Breast epithelium (tissue), 4 donors: ENCODE measurements around the gene PEX10. TPM values are rescaled to one million over a fixed set of nuclear protein-coding genes. Genes with fewer than 3 reads are reported as not detected.

Experiments used
- DNase-seq, 2 donors: peaks; one replicate each; pipeline ENCODE4 v3.0.0-alpha.2; 2019; ENCODE audit warnings: low spot score in 2 of 2
- H3K27ac ChIP-seq, 2 donors: fragments of 200-600 bp; sonication (generic) in 1 of 2; one replicate each; pipeline ENCODE4 v1.5.1; 2016 to 2019; ENCODE audit warnings: mild to moderate bottlenecking in 1 of 2
- H3K27me3 ChIP-seq, 2 donors: fragments of 200-600 bp; sonication (generic) in 1 of 2; one replicate each; pipeline versions ENCODE4 v1.5.1 to v1.6.0; 2017 to 2019; ENCODE audit warnings: control low read depth in 1 of 2, mild to moderate bottlenecking in 1 of 2
- H3K36me3 ChIP-seq: fragments of 200-600 bp; one replicate; pipeline ENCODE4 v1.5.1; 2019
- H3K4me1 ChIP-seq, 2 donors: fragments of 200-600 bp; sonication (generic); one replicate each; pipeline ENCODE4 v1.5.1; 2016 to 2019; ENCODE audit warnings: control low read depth in 1 of 2
- H3K4me3 ChIP-seq, 3 donors: fragments of 200-600 bp; sonication (generic); 1 replicate in 2 of 3; 2 replicates in 1 of 3; pipeline ENCODE4 v1.5.1; 2016 to 2019; ENCODE audit warnings: mild to moderate bottlenecking in 3 of 3, moderate library complexity in 2 of 3
- H3K9me3 ChIP-seq, 2 donors: fragments of 200-600 bp; sonication (generic) in 1 of 2; one replicate each; pipeline ENCODE4 v1.5.1; 2016 to 2019; ENCODE audit warnings: control low read depth in 1 of 2
- POLR2A ChIP-seq: fragments of 450-650 bp; IDR thresholded peaks from one replicate; pipeline ENCODE4 v1.6.1; 2016; ENCODE audit warnings: antibody characterized with exemption, mild to moderate bottlenecking, moderate library complexity
- POLR2AphosphoS5 ChIP-seq, 3 donors: sonication (generic); formaldehyde crosslinking; IDR thresholded peaks; one replicate each; pipeline ENCODE4 v1.6.1; 2017; ENCODE audit warnings: antibody characterized with exemption in 3 of 3
- intact Hi-C: fragments of 100-400 bp; cut with DNase I; formaldehyde crosslinking; loops from one replicate; pipeline ENCODE4 v1.15.1; 2023; ENCODE audit warnings: low total_unique reads
- total RNA-seq, 3 donors: library from RNA; depleted of rRNA; stranded (reverse); fragments of >200 nt; gene quantifications; one replicate each; pipeline ENCODE4 v1.1.0, GENCODE V29; 2016
- TF ChIP-seq, protein P1 (sequence below), 3 donors: fragments of 450-650 bp; IDR thresholded peaks; one replicate each; pipeline ENCODE4 v1.5.1; 2016 to 2017; ENCODE audit warnings: antibody characterized with exemption in 3 of 3, mild to moderate bottlenecking in 3 of 3, moderate library complexity in 3 of 3

The PEX10 gene
- total RNA-seq, 3 donors from 2014 or later: 23.3 to 37.4 (median 24.1) TPM

DNA sequence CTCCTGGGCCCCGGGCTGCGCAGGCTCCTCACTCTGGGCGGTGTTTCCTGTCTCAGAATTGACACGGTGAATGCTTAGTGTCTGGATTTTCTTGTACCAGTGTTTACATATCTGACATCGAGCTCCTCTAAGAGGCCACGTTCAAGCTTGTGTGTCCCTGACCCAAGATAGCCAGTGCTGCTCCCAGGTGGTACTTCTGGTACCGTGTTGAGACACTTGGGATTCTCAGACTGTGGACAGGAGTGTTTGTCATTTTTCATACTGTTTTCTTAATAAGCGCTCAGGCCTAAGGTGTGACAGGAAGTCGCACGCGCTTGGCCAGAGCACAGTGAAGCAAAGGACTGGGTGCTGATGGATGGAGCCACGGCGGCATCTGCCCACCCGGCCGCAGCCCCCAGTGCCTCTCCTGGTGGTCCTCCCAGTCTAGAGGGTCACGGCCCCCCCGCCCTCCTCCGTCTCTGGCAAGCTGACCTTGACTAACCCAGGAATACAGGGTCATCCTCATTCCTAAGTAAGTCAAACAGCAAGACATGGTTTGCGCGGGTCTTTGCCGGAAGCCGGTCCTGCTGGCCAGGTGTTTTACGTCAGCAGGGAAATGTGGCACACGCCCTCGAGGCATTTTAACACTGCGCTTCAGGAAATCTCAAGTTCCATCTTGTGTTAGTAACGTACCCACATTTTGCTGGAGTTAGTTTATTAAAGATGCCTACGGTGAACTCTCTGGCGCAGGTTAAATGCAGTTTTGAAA, 8.0 kb downstream of the PEX10 start:
- H3K27me3 ChIP-seq: no peaks in the 10 kb centered on the region

DNA sequence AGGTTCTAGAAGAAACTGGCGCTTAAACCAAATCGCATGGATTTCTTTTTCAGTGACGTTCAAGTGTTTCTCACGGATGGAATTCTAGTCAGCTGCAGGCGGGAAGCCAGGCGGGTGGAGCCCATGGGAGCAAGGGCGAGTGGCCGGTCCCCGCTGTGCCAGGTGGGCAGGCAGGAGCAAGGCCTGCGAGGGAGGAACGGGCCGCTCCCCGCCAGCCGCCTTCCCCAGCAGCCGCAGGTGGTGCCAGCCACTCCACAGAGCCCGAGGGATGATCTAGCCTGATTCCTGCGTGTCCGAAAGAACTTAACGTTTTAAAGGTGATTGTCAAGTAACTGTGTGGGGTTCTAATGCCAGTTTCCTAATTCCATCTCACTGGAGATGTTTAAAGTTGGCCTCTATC, 9.1 kb downstream of the PEX10 start:
- Histone ChIP-seq H3K4me1 (no peaks in the 10 kb centered on the region), H3K9me3 (no peaks in the 10 kb centered on the region), H3K36me3 (peaks cover 15% of the 10 kb centered on the region), H3K27ac (no peak overlapping the region), H3K27me3 (no peaks in the 10 kb centered on the region), H3K4me3 (no peak overlapping the region)
- DNase-seq: no peak
- intact Hi-C loops: no loop called here
- TF ChIP-seq POLR2A: no peak
- no peak for TF ChIP-seq POLR2AphosphoS5 (IDR thresholded peaks at IDR 0.05)
- TF ChIP-seq, protein P1, sequence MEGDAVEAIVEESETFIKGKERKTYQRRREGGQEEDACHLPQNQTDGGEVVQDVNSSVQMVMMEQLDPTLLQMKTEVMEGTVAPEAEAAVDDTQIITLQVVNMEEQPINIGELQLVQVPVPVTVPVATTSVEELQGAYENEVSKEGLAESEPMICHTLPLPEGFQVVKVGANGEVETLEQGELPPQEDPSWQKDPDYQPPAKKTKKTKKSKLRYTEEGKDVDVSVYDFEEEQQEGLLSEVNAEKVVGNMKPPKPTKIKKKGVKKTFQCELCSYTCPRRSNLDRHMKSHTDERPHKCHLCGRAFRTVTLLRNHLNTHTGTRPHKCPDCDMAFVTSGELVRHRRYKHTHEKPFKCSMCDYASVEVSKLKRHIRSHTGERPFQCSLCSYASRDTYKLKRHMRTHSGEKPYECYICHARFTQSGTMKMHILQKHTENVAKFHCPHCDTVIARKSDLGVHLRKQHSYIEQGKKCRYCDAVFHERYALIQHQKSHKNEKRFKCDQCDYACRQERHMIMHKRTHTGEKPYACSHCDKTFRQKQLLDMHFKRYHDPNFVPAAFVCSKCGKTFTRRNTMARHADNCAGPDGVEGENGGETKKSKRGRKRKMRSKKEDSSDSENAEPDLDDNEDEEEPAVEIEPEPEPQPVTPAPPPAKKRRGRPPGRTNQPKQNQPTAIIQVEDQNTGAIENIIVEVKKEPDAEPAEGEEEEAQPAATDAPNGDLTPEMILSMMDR (IDR thresholded peaks at IDR 0.05): no peak

More for the DNA sequence above, 8.0 kb downstream of the PEX10 start:
- H3K27ac ChIP-seq: no peak overlapping the region
- DNase-seq: no peak
- H3K36me3 ChIP-seq: peaks cover 15% of the 10 kb centered on the region
- intact Hi-C loops: no loop called here
- H3K4me1 ChIP-seq: no peaks in the 10 kb centered on the region
- no peaks in the 10 kb centered on the region for H3K9me3 ChIP-seq
- TF ChIP-seq, protein P1 (IDR thresholded peaks at IDR 0.05): no peak
- no peak overlapping the region for H3K4me3 ChIP-seq

DNA sequence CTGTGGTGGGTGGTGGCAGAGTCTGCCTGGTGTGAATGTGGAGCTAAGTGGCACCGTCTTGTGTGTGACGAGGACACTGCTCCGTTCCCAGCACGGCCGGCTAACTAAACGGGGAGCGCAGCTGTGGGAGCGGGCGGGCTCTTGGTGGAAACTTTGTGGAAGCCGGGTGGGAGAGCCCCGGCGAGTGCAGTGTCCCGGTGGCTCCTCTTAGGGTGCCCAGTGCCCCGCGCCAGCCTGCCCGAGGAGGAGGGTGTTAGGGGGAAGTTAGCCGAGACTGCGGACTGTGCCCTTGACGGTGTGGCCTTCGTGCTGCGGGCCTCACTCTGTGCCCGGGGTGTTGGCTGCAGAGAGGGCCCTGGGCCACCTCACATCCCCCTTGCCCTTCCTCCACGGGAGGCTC, 9.9 kb downstream of the PEX10 start:
- no peak for DNase-seq
- H3K27me3 ChIP-seq: no peaks in the 10 kb centered on the region
- no peak for TF ChIP-seq POLR2A
- intact Hi-C loops: no loop called here
- H3K27ac ChIP-seq: no peak overlapping the region
- H3K4me3 ChIP-seq: no peak overlapping the region
- no peaks in the 10 kb centered on the region for H3K4me1 ChIP-seq
- no peaks in the 10 kb centered on the region for H3K9me3 ChIP-seq
- peaks cover 15% of the 10 kb centered on the region for H3K36me3 ChIP-seq

DNA sequence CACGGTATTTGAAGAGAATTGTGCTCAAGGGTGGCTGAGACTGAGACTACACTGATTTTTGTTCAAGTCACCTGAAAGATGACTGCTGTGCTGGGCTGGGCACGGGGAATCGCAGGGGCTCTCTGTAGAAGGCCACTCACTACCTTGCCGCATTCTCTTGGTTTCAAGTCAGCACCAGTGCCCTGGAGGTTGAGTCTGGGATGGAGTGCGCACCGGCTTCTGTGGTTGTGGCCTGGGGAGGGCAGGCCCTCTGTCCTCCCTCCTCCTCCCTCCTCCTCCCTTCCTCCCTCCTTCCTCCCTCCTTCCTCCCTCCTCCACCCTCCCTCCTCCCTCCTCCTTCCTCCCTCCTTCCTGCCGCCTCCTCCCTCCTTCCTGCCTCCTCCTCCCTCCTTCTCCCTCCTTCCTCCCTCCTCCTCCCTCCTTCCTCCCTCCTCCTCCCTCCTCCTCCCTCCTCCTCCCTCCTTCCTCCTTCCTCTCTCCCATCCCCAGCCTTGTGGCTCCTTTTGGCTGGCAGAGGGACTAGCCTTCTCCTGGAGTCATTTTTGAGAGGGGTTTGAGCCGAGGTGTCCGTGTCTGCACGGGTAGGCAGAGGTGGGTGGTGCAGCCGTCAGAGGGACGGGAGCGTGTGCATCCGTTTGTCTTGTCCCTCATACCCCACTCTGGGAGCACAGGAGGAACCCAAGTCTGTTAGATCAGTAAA, 11.3 kb downstream of the PEX10 start:
- Histone ChIP-seq H3K9me3 (no peaks in the 10 kb centered on the region), H3K36me3 (peaks cover 15% of the 10 kb centered on the region), H3K27ac (no peak overlapping the region), H3K4me1 (no peaks in the 10 kb centered on the region), H3K27me3 (no peaks in the 10 kb centered on the region), H3K4me3 (no peak overlapping the region)
- TF ChIP-seq, protein P1 (IDR thresholded peaks at IDR 0.05): no peak
- no peak for TF ChIP-seq POLR2A
- TF ChIP-seq POLR2AphosphoS5 (IDR thresholded peaks at IDR 0.05): no peak
- intact Hi-C loops: no loop called here
- no peak for DNase-seq

DNA sequence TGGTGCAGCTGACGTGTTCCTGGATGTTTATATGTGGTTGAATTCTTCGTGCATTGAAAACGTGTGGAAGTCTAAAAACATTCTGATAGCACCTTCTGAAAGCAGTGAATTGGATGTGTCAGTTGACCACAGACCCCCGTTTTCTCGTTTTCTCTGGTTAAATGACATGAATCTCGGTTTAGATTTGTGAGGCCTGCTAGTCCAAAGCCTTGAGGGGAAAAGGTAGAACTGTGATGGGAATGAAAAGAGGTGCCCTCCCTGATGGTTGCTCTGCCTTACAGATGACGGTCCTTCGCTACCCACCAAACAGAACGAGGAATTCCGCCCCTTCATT, 11.8 kb downstream of the PEX10 start:
- no peak for DNase-seq
- TF ChIP-seq POLR2AphosphoS5 (IDR thresholded peaks at IDR 0.05): no peak
- TF ChIP-seq POLR2A: no peak
- TF ChIP-seq, protein P1 (IDR thresholded peaks at IDR 0.05): no peak
- intact Hi-C loops: no loop called here
- H3K4me1 ChIP-seq: no peaks in the 10 kb centered on the region
- H3K27me3 ChIP-seq: no peaks in the 10 kb centered on the region
- H3K4me3 ChIP-seq: no peak overlapping the region
- H3K27ac ChIP-seq: no peak overlapping the region
- H3K36me3 ChIP-seq: peaks cover 15% of the 10 kb centered on the region
- H3K9me3 ChIP-seq: no peaks in the 10 kb centered on the region
